ENCODE data around the gene MYH8.

Gene MYH8

GRCh38 chr17:10421900-10422542, at the start of gene MYH8:
MYH8 (minus strand) TSS chr17:10421950; CDS start chr17:10420227, 1,723 bp downstream.
- DNase-seq, result no peak

- no peak for DNase-seq
Measured at GRCh38 chr17:10469459-10469858, 47.7 kb upstream of the MYH8 start, which contains the start of gene MYH4. MYH4 (minus strand) TSS chr17:10469559; CDS start chr17:10466745, 2,814 bp downstream.

- DNase-seq, result no peak
Measured at GRCh38 chr17:10463402-10463801, 41.7 kb upstream of the MYH8 start.

- DNase-seq, result no peak
Measured at GRCh38 chr17:10460062-10460461, 38.3 kb upstream of the MYH8 start.

GRCh38 chr17:10458701-10459100, 37.0 kb upstream of the MYH8 start:
- no peak for DNase-seq

GRCh38 chr17:10457952-10458351, 36.2 kb upstream of the MYH8 start:
- DNase-seq, result no peak

- no peak for DNase-seq
Measured at GRCh38 chr17:10447026-10447931, 25.5 kb upstream of the MYH8 start.

- no peak for DNase-seq
Measured at GRCh38 chr17:10439816-10440215, 18.1 kb upstream of the MYH8 start.

GRCh38 chr17:10435096-10435495, 13.3 kb upstream of the MYH8 start:
- DNase-seq, result no peak

GRCh38 chr17:10429421-10430045, 7.8 kb upstream of the MYH8 start:
- no peak for DNase-seq

GRCh38 chr17:10428781-10429180, 7.0 kb upstream of the MYH8 start:
- DNase-seq, result no peak

GRCh38 chr17:10421211-10421610, 539 bp downstream of the MYH8 start:
- DNase-seq, result no peak

- no peak for DNase-seq
Measured at GRCh38 chr17:10420811-10421210, 939 bp downstream of the MYH8 start.

- no peak for DNase-seq
Measured at GRCh38 chr17:10417431-10417830, 4.3 kb downstream of the MYH8 start.

- no peak for DNase-seq
Measured at GRCh38 chr17:10415161-10415560, 6.6 kb downstream of the MYH8 start.

- DNase-seq, result no peak
Measured at GRCh38 chr17:10403589-10403988, 18.2 kb downstream of the MYH8 start.

- no peak for DNase-seq
Measured at GRCh38 chr17:10398352-10398751, 23.4 kb downstream of the MYH8 start.

GRCh38 chr17:10396524-10397163, 25.1 kb downstream of the MYH8 start:
- DNase-seq, result no peak

GRCh38 chr17:10394201-10394887, 27.4 kb downstream of the MYH8 start:
- no peak for DNase-seq

- DNase-seq, result no peak
Measured at GRCh38 chr17:10392880-10393279, 28.9 kb downstream of the MYH8 start.

- DNase-seq, result no peak
Measured at GRCh38 chr17:10385871-10386270, 35.9 kb downstream of the MYH8 start.

GRCh38 chr17:10384175-10384574, 37.6 kb downstream of the MYH8 start:
- no peak for DNase-seq
